ENCODE results near the gene OR10H2. TPM values are rescaled to one million over a fixed set of nuclear protein-coding genes. Genes with fewer than 3 reads are reported as not detected.

Gene OR10H2
- total RNA-seq, 1 donor from 2014 or later = not detected

DNA sequence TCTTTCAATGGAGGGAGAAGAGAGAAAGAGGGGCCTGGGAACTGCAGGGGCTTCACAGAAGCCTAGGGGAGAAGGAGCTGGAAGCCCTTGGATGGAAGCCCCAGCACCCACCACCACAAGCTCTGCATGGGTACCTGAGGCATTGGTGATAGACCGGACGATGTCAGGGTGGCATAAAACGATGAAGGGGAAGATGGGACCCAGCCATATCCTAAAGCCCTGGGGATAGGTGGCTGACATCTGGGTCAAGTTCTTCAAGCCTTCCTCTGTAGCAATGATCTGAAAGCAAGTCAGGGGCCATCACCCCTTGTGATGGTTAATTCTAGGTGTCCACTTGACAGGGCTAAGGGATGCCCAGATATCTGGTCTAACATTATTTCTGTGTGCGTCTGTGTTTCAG, 48.4 kb downstream of the OR10H2 start:
- H3K27me3 Mint-ChIP-seq (ENCODE audit: unreplicated experiment) = peaks cover 22% of the 10 kb centered on the region
- H3K4me3 Mint-ChIP-seq (ENCODE audit: unreplicated experiment) = no peak overlapping the region
- DNase-seq (ENCODE audit: low spot score) = no peak
- peaks cover 35% of the 10 kb centered on the region for H3K36me3 Mint-ChIP-seq (ENCODE audit: low read depth, unreplicated experiment)
- no peaks in the 10 kb centered on the region for H3K4me1 Mint-ChIP-seq (ENCODE audit: unreplicated experiment)
- TF ChIP-seq, protein P1, sequence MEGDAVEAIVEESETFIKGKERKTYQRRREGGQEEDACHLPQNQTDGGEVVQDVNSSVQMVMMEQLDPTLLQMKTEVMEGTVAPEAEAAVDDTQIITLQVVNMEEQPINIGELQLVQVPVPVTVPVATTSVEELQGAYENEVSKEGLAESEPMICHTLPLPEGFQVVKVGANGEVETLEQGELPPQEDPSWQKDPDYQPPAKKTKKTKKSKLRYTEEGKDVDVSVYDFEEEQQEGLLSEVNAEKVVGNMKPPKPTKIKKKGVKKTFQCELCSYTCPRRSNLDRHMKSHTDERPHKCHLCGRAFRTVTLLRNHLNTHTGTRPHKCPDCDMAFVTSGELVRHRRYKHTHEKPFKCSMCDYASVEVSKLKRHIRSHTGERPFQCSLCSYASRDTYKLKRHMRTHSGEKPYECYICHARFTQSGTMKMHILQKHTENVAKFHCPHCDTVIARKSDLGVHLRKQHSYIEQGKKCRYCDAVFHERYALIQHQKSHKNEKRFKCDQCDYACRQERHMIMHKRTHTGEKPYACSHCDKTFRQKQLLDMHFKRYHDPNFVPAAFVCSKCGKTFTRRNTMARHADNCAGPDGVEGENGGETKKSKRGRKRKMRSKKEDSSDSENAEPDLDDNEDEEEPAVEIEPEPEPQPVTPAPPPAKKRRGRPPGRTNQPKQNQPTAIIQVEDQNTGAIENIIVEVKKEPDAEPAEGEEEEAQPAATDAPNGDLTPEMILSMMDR (IDR thresholded peaks at IDR 0.05; ENCODE audit: unreplicated experiment) = no peak
- peaks cover 68% of the 10 kb centered on the region for H3K9me3 Mint-ChIP-seq (ENCODE audit: unreplicated experiment)
- H3K27ac Mint-ChIP-seq (ENCODE audit: unreplicated experiment) = no peak overlapping the region

- H3K27ac Mint-ChIP-seq (ENCODE audit: unreplicated experiment) = peak overlapping the region; percentile 48
- H3K9me3 Mint-ChIP-seq (ENCODE audit: unreplicated experiment) = peaks cover 66% of the 10 kb centered on the region
- TF ChIP-seq, protein P1 (IDR thresholded peaks at IDR 0.05; ENCODE audit: unreplicated experiment) = no peak
- DNase-seq (ENCODE audit: low spot score) = no peak
- H3K4me1 Mint-ChIP-seq (ENCODE audit: unreplicated experiment) = no peaks in the 10 kb centered on the region
- peak overlapping the region; percentile 51 for H3K4me3 Mint-ChIP-seq (ENCODE audit: unreplicated experiment)
- peaks cover 35% of the 10 kb centered on the region for H3K36me3 Mint-ChIP-seq (ENCODE audit: low read depth, unreplicated experiment)
- peaks cover 26% of the 10 kb centered on the region for H3K27me3 Mint-ChIP-seq (ENCODE audit: unreplicated experiment)
Observed at GRCh38 chr19:15776991-15777970, 49.5 kb downstream of the OR10H2 start.

Other genes starting within 250 kb of the OR10H2 start
- gene PGLYRP2, start 248.5 kb upstream of the OR10H2 start, total RNA-seq (ENCODE audit: unreplicated experiment) = not detected
- not detected for gene CYP4F22, start 219.5 kb upstream of the OR10H2 start, total RNA-seq (ENCODE audit: unreplicated experiment)
- gene CYP4F8, start 112.8 kb upstream of the OR10H2 start, total RNA-seq (ENCODE audit: unreplicated experiment) = not detected
- not detected for gene CYP4F3, start 87.1 kb upstream of the OR10H2 start, total RNA-seq (ENCODE audit: unreplicated experiment)
- not detected for gene CYP4F12, start 54.9 kb upstream of the OR10H2 start, total RNA-seq (ENCODE audit: unreplicated experiment)
- not detected for gene OR10H3, start 10.0 kb downstream of the OR10H2 start, total RNA-seq (ENCODE audit: unreplicated experiment)
- gene OR10H5, start 59.6 kb downstream of the OR10H2 start, total RNA-seq (ENCODE audit: unreplicated experiment) = not detected
- gene OR10H1, start 87.6 kb downstream of the OR10H2 start, total RNA-seq (ENCODE audit: unreplicated experiment) = not detected
- not detected for gene CYP4F2, start 170.1 kb downstream of the OR10H2 start, total RNA-seq (ENCODE audit: unreplicated experiment)
- gene CYP4F11, start 206.5 kb downstream of the OR10H2 start, total RNA-seq (ENCODE audit: unreplicated experiment) = not detected
- gene OR10H4, start 221.0 kb downstream of the OR10H2 start, total RNA-seq (ENCODE audit: unreplicated experiment) = not detected

All from endothelial cell (in vitro differentiated cells).